ENCODE results near the gene MAT2B. TPM values are rescaled to one million over a fixed set of nuclear protein-coding genes. Genes with fewer than 3 reads are reported as not detected.

Gene MAT2B
- total RNA-seq, result 10 to 100 TPM; 85.6 to 86.5 TPM

- ChIA-PET CTCF (interaction anchor here (0.8 to 1.8 kb wide), 3 partner anchors 11 to 47 kb away, joined by 3 to 14 read pairs (median 4); partner anchors contain the start of gene HMMR), POLR2A (interaction anchor here (0.5 to 4.6 kb wide), 3 partner anchors 18 to 68 kb away, joined by 3 to 91 read pairs (median 7); partner anchors contain the start of genes CCNG1, HMMR and NUDCD2)
These were observed at the start of gene MAT2B for GRCh38 chr5:163505368-163506094. TSS of gene MAT2B (plus strand) at chr5:163505619. CDS start at chr5:163505687, 68 bp downstream.

GRCh38 chr5:163456029-163456589, 49.3 kb upstream of the MAT2B start:
- CTCF ChIA-PET, result interaction anchor here (0.7 kb wide), 1 partner anchor 233 kb away, joined by 3 read pairs; no protein-coding TSS in a partner anchor
- POLR2A ChIA-PET, result no interaction called here

- ChIA-PET CTCF (interaction anchor here (0.7 kb wide), 1 partner anchor 232 kb away, joined by 3 read pairs; no protein-coding TSS in a partner anchor), POLR2A (no interaction called here)
These were observed 48.6 kb upstream of the MAT2B start for GRCh38 chr5:163456840-163457239.

GRCh38 chr5:163458778-163459385, 46.5 kb upstream of the MAT2B start:
- CTCF ChIA-PET, result interaction anchor here (1.2 to 3.9 kb wide), 2 partner anchors 46 to 50 kb away, joined by 4 to 18 read pairs; partner anchors contain the start of gene MAT2B
- POLR2A ChIA-PET, result interaction anchor here (1.6 to 5.2 kb wide), 4 partner anchors 16 to 50 kb away, joined by 6 to 91 read pairs (median 28); partner anchors contain the start of genes CCNG1 and MAT2B

GRCh38 chr5:163459462-163459818, 46.0 kb upstream of the MAT2B start:
- CTCF ChIA-PET, result interaction anchor here (1.2 to 3.9 kb wide), 2 partner anchors 46 to 49 kb away, joined by 4 to 18 read pairs; partner anchors contain the start of gene MAT2B
- POLR2A ChIA-PET, result interaction anchor here (1.6 to 5.2 kb wide), 5 partner anchors 17 to 57 kb away, joined by 3 to 91 read pairs (median 18); partner anchors contain the start of genes CCNG1 and MAT2B

- ChIA-PET POLR2A (interaction anchor here (1.6 to 5.2 kb wide), 5 partner anchors 17 to 56 kb away, joined by 3 to 91 read pairs (median 18); partner anchors contain the start of genes CCNG1 and MAT2B), CTCF (interaction anchor here (2.1 to 3.9 kb wide), 2 partner anchors 45 to 49 kb away, joined by 14 to 18 read pairs; partner anchors contain the start of gene MAT2B)
These were observed 45.4 kb upstream of the MAT2B start, which contains the start of gene NUDCD2 for GRCh38 chr5:163459819-163460561. TSS of gene NUDCD2 (minus strand) at chr5:163460102. CDS start at chr5:163460050, 52 bp downstream.

GRCh38 chr5:163460562-163461171, 44.8 kb upstream of the MAT2B start, which contains the start of gene HMMR:
TSS of gene HMMR (plus strand) at chr5:163460632. CDS start at chr5:163460693, 61 bp downstream.
- CTCF ChIA-PET, result interaction anchor here (1.3 to 3.9 kb wide), 3 partner anchors 44 to 106 kb away, joined by 4 to 18 read pairs (median 14); partner anchors contain the start of gene MAT2B

GRCh38 chr5:163463063-163463435, 42.4 kb upstream of the MAT2B start:
- ChIA-PET POLR2A (interaction anchor here (5.2 kb wide), 1 partner anchor 24 kb away, joined by 39 read pairs; the partner anchor contains the start of gene CCNG1), CTCF (no interaction called here)

More at GRCh38 chr5:163460562-163461171, 44.8 kb upstream of the MAT2B start, which contains the start of gene HMMR:
- POLR2A ChIA-PET, result interaction anchor here (1.6 to 5.2 kb wide), 5 partner anchors 18 to 56 kb away, joined by 3 to 91 read pairs (median 18); partner anchors contain the start of genes CCNG1 and MAT2B

GRCh38 chr5:163467682-163468081, 37.7 kb upstream of the MAT2B start:
- CTCF ChIA-PET, result no interaction called here
- POLR2A ChIA-PET, result no interaction called here

- POLR2A ChIA-PET, result no interaction called here
- CTCF ChIA-PET, result no interaction called here
These were observed 31.7 kb upstream of the MAT2B start for GRCh38 chr5:163473635-163474243.

- ChIA-PET POLR2A (interaction anchor here (0.5 kb wide), 1 partner anchor 127 kb away, joined by 8 read pairs; no protein-coding TSS in a partner anchor), CTCF (no interaction called here)
These were observed 30.0 kb upstream of the MAT2B start for GRCh38 chr5:163475411-163475810.

GRCh38 chr5:163478126-163478981, 27.1 kb upstream of the MAT2B start:
- ChIA-PET CTCF (no interaction called here), POLR2A (interaction anchor here (0.6 kb wide), 2 partner anchors 10 to 1380 kb away, joined by 3 to 13 read pairs; no protein-coding TSS in a partner anchor)

GRCh38 chr5:163478982-163479271, 26.5 kb upstream of the MAT2B start:
- CTCF ChIA-PET, result no interaction called here
- POLR2A ChIA-PET, result interaction anchor here (0.6 kb wide), 1 partner anchor 10 kb away, joined by 13 read pairs; no protein-coding TSS in a partner anchor

GRCh38 chr5:163489055-163489744, 16.2 kb upstream of the MAT2B start:
- POLR2A ChIA-PET, result interaction anchor here (0.6 kb wide), 1 partner anchor 10 kb away, joined by 13 read pairs; no protein-coding TSS in a partner anchor
- CTCF ChIA-PET, result interaction anchor here (1.7 kb wide), 1 partner anchor 10 kb away, joined by 6 read pairs; no protein-coding TSS in a partner anchor

GRCh38 chr5:163489745-163490075, 15.7 kb upstream of the MAT2B start:
- ChIA-PET CTCF (no interaction called here), POLR2A (no interaction called here)

- POLR2A ChIA-PET, result no interaction called here
These were observed 9.1 kb upstream of the MAT2B start for GRCh38 chr5:163496286-163496685.

More at GRCh38 chr5:163496286-163496685, 9.1 kb upstream of the MAT2B start:
- CTCF ChIA-PET, result no interaction called here
